ENCODE measurements around the gene AGBL4.

- no peak for TF ChIP-seq CTCF (IDR thresholded peaks at IDR 0.05)
- TF ChIP-seq POLR2A (IDR thresholded peaks at IDR 0.05): no peak
Observed at GRCh38 chr1:48969971-48970370, 1053.8 kb downstream of the AGBL4 start.
